Type B pancreatic cell (in vitro differentiated cells): Measurements from ENCODE around the gene EBF3. TPM values are rescaled to one million over a fixed set of nuclear protein-coding genes. Genes with fewer than 3 reads are reported as not detected.

Source experiments
- DNase-seq: peaks from one replicate; pipeline ENCODE4 v3.0.0; 2021; ENCODE audit warnings: mixed read lengths; ENCODE audit not compliant: unreplicated experiment; ENCODE audit errors: extremely low spot score
- H3K27ac Mint-ChIP-seq: 2 replicates; pipeline ENCODE4 v1.8.0; 2021; ENCODE audit warnings: mild to moderate bottlenecking, mixed read lengths
- H3K27me3 Mint-ChIP-seq: 2 replicates; pipeline ENCODE4 v1.8.0; 2021; ENCODE audit warnings: mixed read lengths
- H3K36me3 Mint-ChIP-seq: 2 replicates; pipeline ENCODE4 v1.8.0; 2021; ENCODE audit warnings: mixed read lengths
- H3K4me1 Mint-ChIP-seq: one replicate; pipeline ENCODE4 v1.8.0; 2021; ENCODE audit warnings: mixed read lengths; ENCODE audit not compliant: unreplicated experiment
- H3K4me3 Mint-ChIP-seq: 2 replicates; pipeline ENCODE4 v1.8.0; 2021; ENCODE audit warnings: mild to moderate bottlenecking, mixed read lengths
- H3K9me3 Mint-ChIP-seq: 2 replicates; pipeline ENCODE4 v1.8.0; 2021; ENCODE audit warnings: mixed read lengths
- total RNA-seq: library from RNA; stranded (reverse); gene quantifications from 2 replicates; pipeline ENCODE4 v1.2.1, GENCODE V29; 2021; ENCODE audit warnings: low replicate concordance
- TF ChIP-seq, protein P1 (sequence below): fragments of 200-600 bp; sonication (generic); conservative IDR thresholded peaks from 2 replicates; pipeline ENCODE4 v1.5.0; 2021; ENCODE audit warnings: antibody characterized with exemption, mild to moderate bottlenecking

Gene EBF3
- total RNA-seq, 1 donor from 2014 or later = 26.1 TPM

DNA sequence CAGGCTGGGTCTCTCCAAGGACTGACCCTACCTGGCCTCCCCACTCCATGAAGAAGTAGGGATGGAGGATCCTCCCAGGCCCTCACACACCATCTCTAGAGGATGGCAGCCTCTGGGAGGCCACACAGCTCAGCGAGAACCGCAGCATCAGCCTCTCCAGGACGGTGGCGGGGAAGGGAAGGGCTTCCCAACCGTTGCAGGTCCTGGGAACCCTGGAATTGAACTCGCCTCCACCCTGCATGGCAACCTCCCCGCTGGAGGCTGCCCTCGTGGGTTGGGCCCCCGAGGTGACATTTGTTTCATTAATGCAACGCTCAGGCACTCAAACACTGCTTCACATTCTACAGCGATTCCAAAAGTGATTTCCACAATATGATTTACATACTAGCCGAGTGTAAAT, 58.5 kb downstream of the EBF3 start:
- TF ChIP-seq, protein P1, sequence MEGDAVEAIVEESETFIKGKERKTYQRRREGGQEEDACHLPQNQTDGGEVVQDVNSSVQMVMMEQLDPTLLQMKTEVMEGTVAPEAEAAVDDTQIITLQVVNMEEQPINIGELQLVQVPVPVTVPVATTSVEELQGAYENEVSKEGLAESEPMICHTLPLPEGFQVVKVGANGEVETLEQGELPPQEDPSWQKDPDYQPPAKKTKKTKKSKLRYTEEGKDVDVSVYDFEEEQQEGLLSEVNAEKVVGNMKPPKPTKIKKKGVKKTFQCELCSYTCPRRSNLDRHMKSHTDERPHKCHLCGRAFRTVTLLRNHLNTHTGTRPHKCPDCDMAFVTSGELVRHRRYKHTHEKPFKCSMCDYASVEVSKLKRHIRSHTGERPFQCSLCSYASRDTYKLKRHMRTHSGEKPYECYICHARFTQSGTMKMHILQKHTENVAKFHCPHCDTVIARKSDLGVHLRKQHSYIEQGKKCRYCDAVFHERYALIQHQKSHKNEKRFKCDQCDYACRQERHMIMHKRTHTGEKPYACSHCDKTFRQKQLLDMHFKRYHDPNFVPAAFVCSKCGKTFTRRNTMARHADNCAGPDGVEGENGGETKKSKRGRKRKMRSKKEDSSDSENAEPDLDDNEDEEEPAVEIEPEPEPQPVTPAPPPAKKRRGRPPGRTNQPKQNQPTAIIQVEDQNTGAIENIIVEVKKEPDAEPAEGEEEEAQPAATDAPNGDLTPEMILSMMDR = no peak
- Mint-ChIP-seq H3K27ac (no peak overlapping the region), H3K36me3 (peaks cover 3% of the 10 kb centered on the region), H3K27me3 (peaks cover 68% of the 10 kb centered on the region), H3K4me3 (no peak overlapping the region), H3K4me1 (peaks cover 4% of the 10 kb centered on the region), H3K9me3 (no peaks in the 10 kb centered on the region)
- no peak for DNase-seq

DNA sequence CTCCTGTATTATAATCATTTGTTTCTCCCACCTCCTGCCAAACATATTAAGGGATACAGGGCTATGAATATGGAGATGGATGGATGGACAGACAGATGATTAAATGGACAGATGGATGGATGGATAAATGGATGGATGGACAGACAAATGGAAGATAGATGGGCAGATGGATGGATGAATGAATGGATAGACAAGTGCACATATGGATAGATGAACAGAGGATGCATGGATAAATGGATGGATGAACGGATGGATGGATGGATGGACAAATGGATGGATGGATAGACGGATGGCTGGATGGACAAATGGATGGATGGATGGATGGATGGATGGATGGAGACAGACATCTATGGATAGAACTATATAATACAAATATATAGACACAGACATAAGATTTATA, 59.8 kb downstream of the EBF3 start:
- DNase-seq = no peak
- no peaks in the 10 kb centered on the region for H3K9me3 Mint-ChIP-seq
- TF ChIP-seq, protein P1 = no peak
- no peak overlapping the region for H3K27ac Mint-ChIP-seq
- H3K27me3 Mint-ChIP-seq = peaks cover 74% of the 10 kb centered on the region
- peaks cover 3% of the 10 kb centered on the region for H3K36me3 Mint-ChIP-seq
- H3K4me1 Mint-ChIP-seq = peaks cover 4% of the 10 kb centered on the region
- H3K4me3 Mint-ChIP-seq = no peak overlapping the region

DNA sequence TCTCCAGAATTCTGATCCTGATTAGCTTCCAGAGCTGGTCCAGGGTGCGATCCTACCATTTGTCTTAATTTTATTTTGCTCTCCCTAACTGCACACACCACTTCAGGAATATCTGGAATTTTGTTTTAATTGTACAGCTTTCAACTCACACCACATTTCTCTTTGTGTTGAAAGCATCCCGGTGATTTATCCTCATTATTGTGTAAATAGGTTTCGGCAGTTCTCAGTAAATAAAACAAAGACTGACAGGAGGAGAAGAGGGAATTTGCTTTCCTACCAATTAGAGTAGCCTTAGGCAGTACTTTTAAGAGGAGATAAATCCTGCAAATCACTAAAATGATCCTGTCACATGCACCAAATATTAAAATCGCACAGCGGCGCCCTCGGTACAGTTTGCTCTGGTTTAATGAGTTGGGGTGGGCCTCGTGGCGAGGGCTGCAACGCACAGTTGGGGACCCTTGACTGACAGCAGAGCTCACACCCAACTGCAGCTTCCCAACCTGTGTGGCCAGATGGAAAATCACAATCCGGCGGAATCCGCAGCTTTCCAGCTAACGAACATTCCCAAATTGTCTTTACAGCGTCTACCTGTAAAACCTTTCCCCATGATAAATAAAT, 62.6 kb downstream of the EBF3 start:
- Mint-ChIP-seq H3K27ac (no peak overlapping the region), H3K9me3 (no peaks in the 10 kb centered on the region), H3K27me3 (peaks cover 76% of the 10 kb centered on the region), H3K4me1 (peaks cover 14% of the 10 kb centered on the region), H3K4me3 (no peak overlapping the region), H3K36me3 (peaks cover 3% of the 10 kb centered on the region)
- DNase-seq = no peak
- TF ChIP-seq, protein P1 = no peak

- no peak overlapping the region for H3K4me3 Mint-ChIP-seq
- H3K9me3 Mint-ChIP-seq = no peaks in the 10 kb centered on the region
- H3K4me1 Mint-ChIP-seq = peaks cover 15% of the 10 kb centered on the region
- no peak for DNase-seq
- TF ChIP-seq, protein P1 = no peak
- H3K27me3 Mint-ChIP-seq = peaks cover 72% of the 10 kb centered on the region
- H3K27ac Mint-ChIP-seq = no peak overlapping the region
- peaks cover 3% of the 10 kb centered on the region for H3K36me3 Mint-ChIP-seq
Measured at GRCh38 chr10:129900825-129901224, 63.2 kb downstream of the EBF3 start.

- Mint-ChIP-seq H3K9me3 (no peaks in the 10 kb centered on the region), H3K4me3 (peak overlapping the region; percentile 5), H3K27me3 (peaks cover 78% of the 10 kb centered on the region), H3K36me3 (peaks cover 3% of the 10 kb centered on the region), H3K4me1 (peaks cover 19% of the 10 kb centered on the region), H3K27ac (no peak overlapping the region)
- TF ChIP-seq, protein P1 = no peak
- no peak for DNase-seq
Measured at GRCh38 chr10:129899276-129900130, 64.6 kb downstream of the EBF3 start.
